IPS-18a (cell line): ENCODE data around the gene ZNHIT6.
"Not testable (repeated sequence)": the region's sequence is repeated elsewhere in the genome, so short reads cannot be mapped to it uniquely, and the experiment has no call there.

ENCODE experiments used
- H3K27ac ChIP-seq: one replicate; pipeline ENCODE4 v1.5.1; 2013; ENCODE audit warnings: low read length
- H3K27me3 ChIP-seq: one replicate; pipeline ENCODE4 v1.6.1; 2013; ENCODE audit warnings: mild to moderate bottlenecking, low read length; ENCODE audit not compliant: control insufficient read depth, insufficient read depth
- H3K36me3 ChIP-seq: one replicate; pipeline ENCODE4 v1.6.1; 2013; ENCODE audit warnings: low read depth, low read length; ENCODE audit not compliant: control insufficient read depth
- H3K4me1 ChIP-seq: one replicate; pipeline ENCODE4 v1.6.1; 2013; ENCODE audit warnings: low read depth, low read length; ENCODE audit not compliant: control insufficient read depth
- H3K4me3 ChIP-seq: one replicate; pipeline ENCODE4 v1.5.1; 2013; ENCODE audit warnings: low read length
- H3K9ac ChIP-seq: one replicate; pipeline ENCODE4 v1.6.1; 2013; ENCODE audit warnings: mild to moderate bottlenecking, low read length, moderate library complexity
- H3K9me3 ChIP-seq: one replicate; pipeline ENCODE4 v1.6.1; 2013; ENCODE audit warnings: low read depth, low read length; ENCODE audit not compliant: control insufficient read depth

Gene ZNHIT6

DNA sequence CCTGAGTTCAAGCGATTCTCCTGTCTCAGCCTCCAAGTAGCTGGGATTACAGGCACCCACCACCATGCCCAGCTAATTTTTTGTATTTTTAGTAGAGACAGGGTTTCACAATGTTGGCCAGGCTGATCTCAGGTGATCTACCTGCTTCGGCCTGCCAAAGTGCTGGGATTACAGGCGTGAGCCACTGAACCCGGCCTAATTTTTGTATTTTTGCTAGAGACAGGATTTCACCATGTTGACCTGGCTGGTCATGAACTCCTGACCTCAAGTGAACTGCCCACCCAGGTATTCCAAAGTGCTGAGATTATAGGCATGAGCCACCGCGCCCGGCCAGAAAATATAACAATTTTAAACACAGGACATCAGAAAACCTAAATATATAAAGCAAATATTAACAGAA, 68.3 kb downstream of the ZNHIT6 start:
- H3K4me3 ChIP-seq, H3K4me1 ChIP-seq, H3K27ac ChIP-seq, H3K9ac ChIP-seq, H3K27me3 ChIP-seq, H3K9me3 ChIP-seq, H3K36me3 ChIP-seq: not testable (repeated sequence)

DNA sequence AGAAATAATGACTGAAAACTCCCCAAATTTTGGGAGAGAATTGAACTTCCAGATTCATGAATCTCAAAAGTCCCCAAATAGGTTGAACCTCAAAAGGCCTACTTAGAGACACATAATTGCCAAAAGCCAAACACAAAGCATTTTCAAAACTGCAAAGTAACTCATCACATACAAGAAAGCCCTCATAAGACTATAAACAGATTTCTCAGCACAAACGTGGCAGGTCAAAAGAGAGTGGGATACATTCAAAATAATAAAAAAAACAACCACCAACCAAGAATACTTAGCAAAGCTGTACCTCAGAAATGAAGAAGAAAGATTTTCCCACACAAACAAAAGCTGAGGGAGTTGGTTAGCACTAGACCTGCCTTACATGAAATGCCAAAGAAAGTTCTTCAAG, 69.8 kb downstream of the ZNHIT6 start:
- no peaks in the 10 kb centered on the region for H3K27me3 ChIP-seq
- no peaks in the 10 kb centered on the region for H3K36me3 ChIP-seq
- H3K9ac ChIP-seq, result no peak overlapping the region
- H3K4me1 ChIP-seq, result no peaks in the 10 kb centered on the region
- no peak overlapping the region for H3K4me3 ChIP-seq
- H3K27ac ChIP-seq, result no peak overlapping the region
- H3K9me3 ChIP-seq, result peaks cover 7% of the 10 kb centered on the region

DNA sequence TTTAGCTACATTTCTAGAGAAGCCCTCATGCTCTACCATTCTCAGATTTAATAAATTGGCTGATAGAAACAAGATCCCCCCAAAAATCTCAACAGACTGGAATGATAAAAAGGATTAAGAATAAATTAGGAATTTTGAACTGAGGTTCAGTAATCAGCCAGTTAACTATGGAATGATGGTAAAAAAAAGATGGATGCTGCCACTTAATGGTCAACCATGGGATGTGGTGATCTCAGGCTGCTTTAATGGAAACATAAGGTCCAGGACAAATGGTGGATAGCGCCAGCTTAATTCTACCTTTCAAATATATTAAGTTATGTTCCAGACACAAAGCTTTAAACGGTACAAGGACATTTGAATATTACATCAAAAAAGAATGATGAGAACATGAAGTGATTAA, 77.7 kb downstream of the ZNHIT6 start:
- Histone ChIP-seq H3K27me3 (no peaks in the 10 kb centered on the region), H3K4me1 (peaks cover 15% of the 10 kb centered on the region), H3K4me3 (no peak overlapping the region), H3K9me3 (no peaks in the 10 kb centered on the region), H3K36me3 (no peaks in the 10 kb centered on the region), H3K27ac (no peak overlapping the region), H3K9ac (no peak overlapping the region)

DNA sequence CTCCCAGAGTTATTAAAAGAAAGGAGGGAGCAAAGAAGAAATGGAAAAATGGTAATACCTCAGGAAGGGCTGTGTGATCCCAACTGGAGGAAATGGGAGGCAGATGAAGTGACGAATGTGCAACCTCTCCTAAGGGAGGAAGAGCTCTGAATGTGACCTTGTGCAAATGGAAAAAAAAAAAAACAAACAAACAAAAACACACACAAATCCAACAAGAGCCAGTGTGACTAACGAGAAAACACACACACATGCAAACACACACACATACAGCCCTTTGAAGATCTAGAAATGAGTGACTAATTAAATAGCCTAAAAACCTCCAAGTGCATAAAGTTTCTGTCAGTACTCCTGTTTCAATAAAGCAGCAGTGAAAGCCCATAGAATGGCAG, 78.7 kb downstream of the ZNHIT6 start:
- Histone ChIP-seq H3K9ac (no peak overlapping the region), H3K27me3 (no peaks in the 10 kb centered on the region), H3K4me1 (peaks cover 15% of the 10 kb centered on the region), H3K4me3 (no peak overlapping the region), H3K27ac (no peak overlapping the region), H3K36me3 (no peaks in the 10 kb centered on the region), H3K9me3 (no peaks in the 10 kb centered on the region)

DNA sequence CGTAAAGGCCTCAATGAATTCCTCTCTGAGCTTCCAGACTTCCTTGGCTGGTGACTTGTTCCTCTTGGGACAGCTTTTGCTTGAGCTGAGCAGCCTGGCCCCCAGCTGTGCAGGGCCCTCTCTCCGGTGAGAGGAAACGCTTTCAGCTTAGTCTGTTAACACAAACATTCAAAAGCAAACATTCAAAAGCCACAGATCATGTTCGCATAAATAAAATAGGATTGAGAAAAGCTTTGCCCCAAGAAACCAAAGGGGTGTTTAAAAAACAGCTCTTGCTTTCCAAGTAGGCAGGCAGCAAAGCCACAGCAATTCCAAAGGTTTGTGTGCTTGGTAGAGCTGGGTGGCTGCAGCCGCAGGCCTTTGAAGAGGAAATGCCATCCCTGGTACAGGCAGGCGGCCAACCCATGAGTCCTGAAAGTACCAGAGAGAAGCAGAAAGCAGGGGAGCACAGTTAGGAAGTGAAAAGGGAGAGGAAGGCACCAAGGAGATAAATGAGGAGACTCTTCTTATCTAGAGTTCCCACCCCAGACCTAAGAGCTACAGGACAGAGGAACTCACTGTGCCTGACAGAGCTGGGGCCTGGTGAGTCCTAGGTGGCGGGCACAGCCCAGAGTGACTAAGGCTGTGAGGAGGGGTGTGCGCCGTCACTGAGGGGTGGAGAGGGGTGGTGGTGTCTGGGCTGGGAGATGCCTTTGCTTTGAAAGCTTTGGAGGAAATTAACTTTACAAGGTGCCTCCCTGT, 79.3 kb downstream of the ZNHIT6 start:
- Histone ChIP-seq H3K4me3 (no peak overlapping the region), H3K9ac (no peak overlapping the region), H3K27me3 (no peaks in the 10 kb centered on the region), H3K27ac (no peak overlapping the region), H3K4me1 (peaks cover 15% of the 10 kb centered on the region), H3K36me3 (no peaks in the 10 kb centered on the region), H3K9me3 (no peaks in the 10 kb centered on the region)

DNA sequence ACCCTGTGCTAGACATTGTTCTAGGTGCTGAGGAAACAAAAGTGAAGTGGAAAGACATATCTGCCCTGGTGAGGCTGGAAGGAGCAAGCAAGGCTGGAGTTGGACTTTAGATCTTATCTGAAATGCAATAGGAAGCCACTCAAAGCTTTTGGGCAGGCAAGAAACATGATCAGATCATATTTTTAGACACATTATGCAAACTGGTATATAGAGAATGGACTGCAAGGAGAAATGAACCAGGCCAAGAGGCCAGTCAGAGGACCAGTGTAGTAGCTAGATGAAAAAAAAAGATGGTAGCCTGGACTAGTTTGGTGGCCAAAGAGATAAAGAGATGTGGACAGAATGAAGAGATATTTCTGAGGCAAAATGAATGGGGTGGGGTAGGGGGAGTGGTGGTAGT, 81.4 kb downstream of the ZNHIT6 start:
- no peak overlapping the region for H3K27ac ChIP-seq
- peaks cover 15% of the 10 kb centered on the region for H3K4me1 ChIP-seq
- H3K27me3 ChIP-seq, result no peaks in the 10 kb centered on the region
- H3K9ac ChIP-seq, result no peak overlapping the region
- H3K36me3 ChIP-seq, result no peaks in the 10 kb centered on the region
- no peak overlapping the region for H3K4me3 ChIP-seq
- H3K9me3 ChIP-seq, result no peaks in the 10 kb centered on the region

DNA sequence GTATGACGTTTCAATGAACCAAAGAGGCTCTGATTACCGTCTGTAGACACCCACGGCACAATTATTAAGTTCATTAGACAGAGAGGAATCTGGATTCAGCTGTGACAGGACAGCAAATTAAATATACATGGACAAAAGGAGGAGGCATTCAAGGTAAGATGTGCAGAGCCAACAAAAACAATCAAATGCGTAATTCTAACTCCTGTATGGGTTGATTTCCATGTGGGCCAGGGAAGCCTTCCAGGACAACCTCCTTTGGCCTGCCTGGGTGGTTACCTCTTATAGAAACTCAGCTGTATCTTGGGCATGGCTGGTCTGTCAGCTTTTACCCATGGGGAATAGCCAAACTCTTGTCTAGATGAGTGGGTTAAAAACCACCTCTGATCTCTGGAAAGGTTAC, 83.9 kb downstream of the ZNHIT6 start:
- H3K27ac ChIP-seq, result no peak overlapping the region

DNA sequence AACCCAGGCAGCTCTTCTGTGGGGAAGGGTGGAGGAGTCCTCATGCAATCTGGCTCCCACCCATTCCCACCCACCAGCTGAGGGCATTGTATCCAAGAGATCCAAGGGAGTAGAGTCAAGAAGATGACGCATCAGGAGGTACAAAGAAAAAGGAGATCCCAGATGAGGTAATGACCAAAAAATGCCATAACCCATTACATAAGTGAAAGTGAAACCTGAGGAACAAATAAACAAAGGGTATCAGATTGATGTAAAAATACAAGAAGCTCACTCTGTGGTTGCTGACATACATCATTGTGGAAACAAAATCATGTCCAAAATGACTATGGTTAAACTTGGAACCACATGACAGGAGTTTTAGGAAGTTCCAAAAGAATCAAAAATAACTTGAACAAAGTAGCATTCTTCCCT, 85.2 kb downstream of the ZNHIT6 start:
- Histone ChIP-seq H3K9me3 (no peaks in the 10 kb centered on the region), H3K4me3 (no peak overlapping the region), H3K4me1 (no peaks in the 10 kb centered on the region), H3K9ac (no peak overlapping the region), H3K27ac (no peak overlapping the region), H3K27me3 (no peaks in the 10 kb centered on the region), H3K36me3 (no peaks in the 10 kb centered on the region)

More for the DNA sequence above, 83.9 kb downstream of the ZNHIT6 start:
- Histone ChIP-seq H3K4me1 (peaks cover 10% of the 10 kb centered on the region), H3K4me3 (no peak overlapping the region), H3K27me3 (no peaks in the 10 kb centered on the region), H3K36me3 (no peaks in the 10 kb centered on the region), H3K9me3 (no peaks in the 10 kb centered on the region), H3K9ac (no peak overlapping the region)

DNA sequence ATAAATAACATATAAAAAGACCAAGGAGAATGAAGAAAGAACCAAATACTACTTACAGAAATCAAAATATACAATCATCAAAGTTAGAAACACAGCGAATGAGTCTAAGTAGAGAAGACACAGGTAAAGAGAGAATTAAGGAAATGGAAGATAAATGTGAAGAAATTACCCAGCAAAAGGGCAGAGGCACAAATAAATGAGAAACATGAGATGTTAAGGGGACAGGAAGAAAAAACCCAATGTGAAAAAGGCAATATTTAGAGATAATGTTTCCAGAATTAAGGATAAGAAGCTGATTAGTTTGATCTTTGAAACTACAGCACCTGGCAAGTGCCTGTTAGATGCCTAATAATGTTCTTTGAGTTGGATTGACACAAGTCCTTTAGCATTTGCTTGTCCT, 86.8 kb downstream of the ZNHIT6 start:
- Histone ChIP-seq H3K9ac (no peak overlapping the region), H3K27me3 (no peaks in the 10 kb centered on the region), H3K36me3 (no peaks in the 10 kb centered on the region), H3K9me3 (no peaks in the 10 kb centered on the region), H3K4me1 (no peaks in the 10 kb centered on the region), H3K4me3 (no peak overlapping the region), H3K27ac (no peak overlapping the region)

DNA sequence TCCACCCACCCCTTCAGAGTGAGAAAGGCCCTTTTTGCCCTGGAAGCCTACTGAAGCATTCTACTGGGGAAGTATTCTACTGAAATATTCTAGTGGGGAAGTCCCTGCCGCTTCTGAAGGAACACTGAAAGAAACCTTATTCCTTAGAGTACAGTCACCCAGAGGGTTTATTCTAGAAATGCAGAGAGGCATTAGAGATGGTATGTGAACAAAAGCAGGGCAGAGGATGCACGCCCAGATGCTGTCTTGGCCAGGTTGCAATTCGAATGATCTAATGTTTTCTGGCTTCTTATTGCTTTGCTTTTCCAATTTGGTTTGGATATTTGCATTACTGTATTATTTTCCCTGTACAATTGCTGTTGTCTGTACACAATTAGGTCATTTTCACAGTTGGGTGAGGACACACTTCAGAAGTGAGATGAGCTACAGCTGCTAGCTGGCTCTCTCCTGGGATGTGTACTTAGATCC, 90.6 kb downstream of the ZNHIT6 start:
- H3K9me3 ChIP-seq, result no peaks in the 10 kb centered on the region
- H3K27ac ChIP-seq, result no peak overlapping the region
- no peak overlapping the region for H3K4me3 ChIP-seq
- H3K27me3 ChIP-seq, result no peaks in the 10 kb centered on the region
- no peaks in the 10 kb centered on the region for H3K36me3 ChIP-seq
- H3K9ac ChIP-seq, result no peak overlapping the region
- no peaks in the 10 kb centered on the region for H3K4me1 ChIP-seq

DNA sequence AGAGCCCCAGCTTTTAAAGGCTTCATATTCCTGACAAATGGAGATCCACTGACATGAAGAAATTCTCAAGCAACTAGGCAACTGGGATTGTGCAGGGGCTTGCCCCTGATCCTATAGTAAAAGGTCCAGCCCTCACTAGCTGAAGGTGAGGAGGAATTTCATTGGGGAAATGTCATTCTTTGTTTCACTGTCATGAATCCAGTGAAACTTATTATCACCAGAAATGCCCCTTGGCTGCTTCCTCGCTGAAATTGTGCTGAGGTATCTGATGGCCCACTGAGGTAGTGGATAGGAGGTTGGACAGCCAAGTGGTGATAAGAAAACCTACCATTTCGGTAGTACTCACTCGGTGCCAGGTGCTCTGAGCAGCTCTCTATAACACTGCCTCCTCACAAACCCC, 91.5 kb downstream of the ZNHIT6 start:
- Histone ChIP-seq H3K4me1 (no peaks in the 10 kb centered on the region), H3K36me3 (no peaks in the 10 kb centered on the region), H3K27me3 (no peaks in the 10 kb centered on the region), H3K9me3 (no peaks in the 10 kb centered on the region), H3K9ac (no peak overlapping the region), H3K27ac (no peak overlapping the region), H3K4me3 (no peak overlapping the region)

DNA sequence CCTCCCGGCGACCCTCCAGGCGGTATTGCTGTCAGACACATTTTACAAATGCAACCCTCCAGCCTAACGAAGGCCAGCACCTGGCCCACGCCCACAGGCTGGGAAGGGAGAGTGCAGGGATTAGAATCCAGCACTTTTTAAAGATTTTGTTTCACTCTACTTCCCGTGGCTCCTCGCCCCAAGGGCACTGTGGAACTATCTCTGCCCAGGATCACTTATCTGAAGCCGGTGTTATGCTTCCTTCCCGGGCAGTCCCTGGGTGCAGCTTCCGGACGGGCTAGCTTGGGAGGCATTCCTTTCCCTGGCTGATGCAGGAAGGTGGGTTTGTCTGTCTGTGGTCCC, 91.9 kb downstream of the ZNHIT6 start:
- Histone ChIP-seq H3K36me3 (no peaks in the 10 kb centered on the region), H3K27ac (no peak overlapping the region), H3K9ac (no peak overlapping the region), H3K4me1 (no peaks in the 10 kb centered on the region), H3K27me3 (no peaks in the 10 kb centered on the region), H3K4me3 (no peak overlapping the region), H3K9me3 (no peaks in the 10 kb centered on the region)
